Hepatocyte (in vitro differentiated cells): Measurements from ENCODE around the gene TRMT1.

Source experiments
- CTCF ChIP-seq: fragments of 200-600 bp; sonication (generic); IDR thresholded peaks from 2 replicates; pipeline ENCODE4 v1.5.1; 2016; ENCODE audit warnings: antibody characterized with exemption, mild to moderate bottlenecking; ENCODE audit not compliant: poor library complexity
- EZH2phosphoT487 ChIP-seq: fragments of 200-600 bp; sonication (generic); IDR thresholded peaks from one replicate; pipeline ENCODE4 v1.6.1; 2018; ENCODE audit warnings: antibody characterized with exemption, mild to moderate bottlenecking, low read depth, moderate library complexity; ENCODE audit not compliant: unreplicated experiment, severe bottlenecking

DNA sequence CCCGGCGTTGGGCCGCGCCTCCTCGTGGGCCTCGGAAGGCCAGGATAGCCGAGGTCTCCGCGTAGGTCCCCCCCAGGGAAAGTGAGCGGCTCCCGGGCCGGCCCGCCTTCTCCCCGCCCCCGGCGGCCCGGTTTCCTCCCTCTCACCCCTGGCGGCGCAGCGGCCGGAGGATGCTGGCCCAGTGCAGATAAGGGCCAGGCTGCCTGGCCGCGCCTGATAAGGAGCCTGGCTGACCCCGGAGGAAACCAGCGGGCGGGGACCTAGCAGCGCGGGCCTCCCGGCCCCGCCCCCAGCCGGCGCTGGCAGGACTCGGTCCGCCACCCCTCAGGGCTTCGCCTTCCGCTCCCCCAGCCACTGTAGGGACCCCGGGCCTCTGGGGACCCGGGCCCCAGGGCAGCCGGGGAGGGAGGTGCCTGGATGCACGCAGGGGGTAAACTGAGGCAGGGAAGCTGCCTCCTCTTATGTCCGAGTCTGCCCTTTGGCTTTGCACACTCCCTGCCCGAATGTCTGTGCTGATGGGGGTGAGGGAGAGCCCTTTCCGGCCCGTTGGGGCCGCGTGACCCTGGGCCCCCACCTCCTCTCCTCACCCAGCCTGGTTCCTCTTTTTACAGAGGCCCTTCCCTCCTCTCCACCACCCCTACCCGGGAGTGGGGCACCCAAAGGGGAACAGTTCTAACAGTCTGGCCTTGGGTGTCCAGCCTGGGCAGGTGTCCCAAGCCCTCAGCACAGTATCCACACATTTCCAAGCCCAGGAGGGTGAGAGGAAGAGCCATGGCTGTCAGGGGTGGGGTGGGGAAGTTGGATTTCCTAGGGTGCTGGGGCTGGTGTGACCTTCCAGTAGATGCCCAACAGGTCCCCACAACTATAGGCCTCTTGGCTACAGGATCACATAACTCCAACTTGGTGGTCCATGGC, 13.6 kb downstream of the TRMT1 start, which contains the start of gene LYL1:
- TF ChIP-seq CTCF (no peak), EZH2phosphoT487 (no peak)
